Measurements from ENCODE around the gene SF3A2. TPM values are rescaled to one million over a fixed set of nuclear protein-coding genes. Genes with fewer than 3 reads are reported as not detected.

Gene SF3A2
- total RNA-seq, 2 experiments from 2014 or later: 154 to 158 TPM

GRCh38 chr19:2249010-2249866 lies 12.6 kb downstream of the SF3A2 start, which contains the start of gene AMH:
TSS of gene AMH (plus strand) at chr19:2249323. CDS start at chr19:2249333, 10 bp downstream.
- H3K36me3 Mint-ChIP-seq (ENCODE audit: low read depth): peaks cover 11% of the 10 kb centered on the region
- CTCF ChIA-PET: no interaction called here
- peaks cover 14% of the 10 kb centered on the region for H3K4me1 Mint-ChIP-seq (ENCODE audit: low read depth)
- no peaks in the 10 kb centered on the region for H3K9me3 Mint-ChIP-seq
- H3K27me3 Mint-ChIP-seq (ENCODE audit: low read depth): peaks cover 12% of the 10 kb centered on the region
- intact Hi-C loops (cut with micrococcal nuclease): no loop called here
- H3K27ac Mint-ChIP-seq: no peak within 1 kb of the TSS
- no peak within 1 kb of the TSS for H3K4me3 Mint-ChIP-seq
- DNase-seq: no peak

DNA sequence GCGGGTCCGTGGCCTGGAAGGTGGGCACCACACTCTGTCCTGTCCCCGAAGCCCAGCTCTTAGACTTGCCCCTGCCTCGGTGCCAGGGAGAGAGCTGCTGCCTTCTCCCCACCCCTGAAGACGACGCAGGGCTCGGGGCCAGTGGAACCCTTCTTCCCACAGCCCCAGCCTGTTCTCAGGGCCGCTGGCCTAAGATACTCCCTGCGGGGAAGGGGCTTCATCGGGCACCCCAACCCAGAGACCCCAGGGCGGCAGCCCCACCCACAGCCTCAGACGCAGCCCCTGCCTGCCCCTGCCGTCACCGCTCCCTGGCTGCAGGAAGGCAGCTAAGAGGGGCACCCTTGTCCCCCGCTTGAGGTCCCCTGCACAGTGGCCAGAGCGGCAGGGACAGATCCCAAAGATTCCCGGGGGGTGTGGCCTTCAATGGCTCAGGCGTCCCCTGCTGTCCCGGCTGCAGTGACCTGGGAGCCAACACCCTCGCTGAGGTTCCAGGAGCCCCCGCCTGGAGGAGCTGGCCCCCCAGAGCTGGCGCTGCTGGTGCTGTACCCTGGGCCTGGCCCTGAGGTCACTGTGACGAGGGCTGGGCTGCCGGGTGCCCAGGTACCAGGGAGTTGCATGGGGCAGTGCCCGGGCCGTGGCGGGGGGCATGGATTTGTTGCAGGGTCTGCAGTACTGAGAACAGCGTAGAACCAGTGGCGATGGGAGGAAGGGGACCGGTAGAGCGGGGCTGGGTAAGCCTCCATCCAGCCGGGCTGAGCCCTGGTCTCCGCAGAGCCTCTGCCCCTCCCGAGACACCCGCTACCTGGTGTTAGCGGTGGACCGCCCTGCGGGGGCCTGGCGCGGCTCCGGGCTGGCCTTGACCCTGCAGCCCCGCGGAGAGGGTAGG lies 13.5 kb downstream of the SF3A2 start:
- Mint-ChIP-seq H3K4me1 (ENCODE audit: low read depth) (peaks cover 14% of the 10 kb centered on the region), H3K9me3 (no peaks in the 10 kb centered on the region), H3K27ac (no peak overlapping the region), H3K36me3 (ENCODE audit: low read depth) (peaks cover 5% of the 10 kb centered on the region), H3K27me3 (ENCODE audit: low read depth) (peaks cover 12% of the 10 kb centered on the region), H3K4me3 (no peak overlapping the region)
- CTCF ChIA-PET: no interaction called here
- DNase-seq: no peak
- intact Hi-C loops (cut with micrococcal nuclease): no loop called here

- no peaks in the 10 kb centered on the region for H3K9me3 Mint-ChIP-seq
- H3K27me3 Mint-ChIP-seq (ENCODE audit: low read depth): peaks cover 12% of the 10 kb centered on the region
- H3K4me3 Mint-ChIP-seq: no peak overlapping the region
- intact Hi-C loops (cut with micrococcal nuclease): no loop called here
- CTCF ChIA-PET: interaction anchor here (3.6 kb wide), 1 partner anchor 11 kb away, joined by 14 read pairs; no protein-coding TSS in a partner anchor
- no peak overlapping the region for H3K27ac Mint-ChIP-seq
- H3K4me1 Mint-ChIP-seq (ENCODE audit: low read depth): peaks cover 14% of the 10 kb centered on the region
- peaks cover 5% of the 10 kb centered on the region for H3K36me3 Mint-ChIP-seq (ENCODE audit: low read depth)
- DNase-seq: no peak
Observed at GRCh38 chr19:2250766-2251105, 14.1 kb downstream of the SF3A2 start.

DNA sequence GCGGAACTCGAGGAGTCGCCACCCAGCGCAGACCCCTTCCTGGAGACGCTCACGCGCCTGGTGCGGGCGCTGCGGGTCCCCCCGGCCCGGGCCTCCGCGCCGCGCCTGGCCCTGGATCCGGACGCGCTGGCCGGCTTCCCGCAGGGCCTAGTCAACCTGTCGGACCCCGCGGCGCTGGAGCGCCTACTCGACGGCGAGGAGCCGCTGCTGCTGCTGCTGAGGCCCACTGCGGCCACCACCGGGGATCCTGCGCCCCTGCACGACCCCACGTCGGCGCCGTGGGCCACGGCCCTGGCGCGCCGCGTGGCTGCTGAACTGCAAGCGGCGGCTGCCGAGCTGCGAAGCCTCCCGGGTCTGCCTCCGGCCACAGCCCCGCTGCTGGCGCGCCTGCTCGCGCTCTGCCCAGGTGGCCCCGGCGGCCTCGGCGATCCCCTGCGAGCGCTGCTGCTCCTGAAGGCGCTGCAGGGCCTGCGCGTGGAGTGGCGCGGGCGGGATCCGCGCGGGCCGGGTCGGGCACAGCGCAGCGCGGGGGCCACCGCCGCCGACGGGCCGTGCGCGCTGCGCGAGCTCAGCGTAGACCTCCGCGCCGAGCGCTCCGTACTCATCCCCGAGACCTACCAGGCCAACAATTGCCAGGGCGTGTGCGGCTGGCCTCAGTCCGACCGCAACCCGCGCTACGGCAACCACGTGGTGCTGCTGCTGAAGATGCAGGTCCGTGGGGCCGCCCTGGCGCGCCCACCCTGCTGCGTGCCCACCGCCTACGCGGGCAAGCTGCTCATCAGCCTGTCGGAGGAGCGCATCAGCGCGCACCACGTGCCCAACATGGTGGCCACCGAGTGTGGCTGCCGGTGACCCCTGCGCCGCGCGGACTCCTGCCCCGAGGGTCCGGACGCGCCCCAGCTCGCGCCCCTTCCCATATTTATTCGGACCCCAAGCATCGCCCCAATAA lies 14.8 kb downstream of the SF3A2 start:
- H3K36me3 Mint-ChIP-seq (ENCODE audit: low read depth): peaks cover 2% of the 10 kb centered on the region
- no peaks in the 10 kb centered on the region for H3K9me3 Mint-ChIP-seq
- intact Hi-C loops (cut with micrococcal nuclease): loop anchor here (2.0 kb wide), 1 partner anchor 21 kb away; no protein-coding TSS in a partner anchor
- CTCF ChIA-PET: interaction anchor here (0.7 to 3.6 kb wide), 2 partner anchors 12 to 876 kb away, joined by 3 to 14 read pairs; no protein-coding TSS in a partner anchor
- H3K4me1 Mint-ChIP-seq (ENCODE audit: low read depth): peaks cover 16% of the 10 kb centered on the region
- peaks cover 12% of the 10 kb centered on the region for H3K27me3 Mint-ChIP-seq (ENCODE audit: low read depth)
- no peak overlapping the region for H3K27ac Mint-ChIP-seq
- DNase-seq: no peak
- peak overlapping the region; percentile 29 for H3K4me3 Mint-ChIP-seq

- Mint-ChIP-seq H3K27ac (no peak overlapping the region), H3K27me3 (ENCODE audit: low read depth) (peaks cover 12% of the 10 kb centered on the region), H3K4me3 (peak overlapping the region; percentile 43), H3K4me1 (ENCODE audit: low read depth) (peaks cover 20% of the 10 kb centered on the region), H3K9me3 (no peaks in the 10 kb centered on the region), H3K36me3 (ENCODE audit: low read depth) (peaks cover 2% of the 10 kb centered on the region)
- intact Hi-C loops (cut with micrococcal nuclease): loop anchor here (2.0 kb wide), 1 partner anchor 21 kb away; no protein-coding TSS in a partner anchor
- no peak for DNase-seq
- CTCF ChIA-PET: interaction anchor here (0.8 to 3.6 kb wide), 3 partner anchors 9 to 37 kb away, joined by 5 to 14 read pairs (median 7); no protein-coding TSS in a partner anchor
Observed at GRCh38 chr19:2252055-2252796, 15.6 kb downstream of the SF3A2 start.

GRCh38 chr19:2252797-2253105 lies 16.1 kb downstream of the SF3A2 start:
- Mint-ChIP-seq H3K4me1 (ENCODE audit: low read depth) (peaks cover 23% of the 10 kb centered on the region), H3K36me3 (ENCODE audit: low read depth) (peaks cover 2% of the 10 kb centered on the region), H3K27me3 (ENCODE audit: low read depth) (peaks cover 12% of the 10 kb centered on the region), H3K4me3 (peak overlapping the region; percentile 43), H3K9me3 (no peaks in the 10 kb centered on the region), H3K27ac (no peak overlapping the region)
- DNase-seq: no peak
- CTCF ChIA-PET: interaction anchor here (0.8 to 3.6 kb wide), 3 partner anchors 9 to 36 kb away, joined by 5 to 14 read pairs (median 7); no protein-coding TSS in a partner anchor
- intact Hi-C loops (cut with micrococcal nuclease): loop anchor here (2.0 kb wide), 1 partner anchor 20 kb away; no protein-coding TSS in a partner anchor

GRCh38 chr19:2253106-2254063 lies 16.8 kb downstream of the SF3A2 start:
- peaks cover 2% of the 10 kb centered on the region for H3K36me3 Mint-ChIP-seq (ENCODE audit: low read depth)
- peaks cover 28% of the 10 kb centered on the region for H3K4me1 Mint-ChIP-seq (ENCODE audit: low read depth)
- CTCF ChIA-PET: interaction anchor here (0.8 to 3.6 kb wide), 4 partner anchors 8 to 35 kb away, joined by 4 to 14 read pairs (median 6); no protein-coding TSS in a partner anchor
- DNase-seq: peak; percentile 59
- peak overlapping the region; percentile 43 for H3K4me3 Mint-ChIP-seq
- intact Hi-C loops (cut with micrococcal nuclease): loop anchor here (2.0 kb wide), 1 partner anchor 19 kb away; no protein-coding TSS in a partner anchor
- no peaks in the 10 kb centered on the region for H3K9me3 Mint-ChIP-seq
- no peak overlapping the region for H3K27ac Mint-ChIP-seq
- H3K27me3 Mint-ChIP-seq (ENCODE audit: low read depth): peaks cover 12% of the 10 kb centered on the region

- peak overlapping the region; percentile 28 for H3K4me3 Mint-ChIP-seq
- peaks cover 33% of the 10 kb centered on the region for H3K4me1 Mint-ChIP-seq (ENCODE audit: low read depth)
- H3K36me3 Mint-ChIP-seq (ENCODE audit: low read depth): no peaks in the 10 kb centered on the region
- CTCF ChIA-PET: interaction anchor here (0.7 to 3.6 kb wide), 4 partner anchors 7 to 111 kb away, joined by 3 to 14 read pairs (median 6); no protein-coding TSS in a partner anchor
- DNase-seq: no peak
- H3K27me3 Mint-ChIP-seq (ENCODE audit: low read depth): peaks cover 12% of the 10 kb centered on the region
- H3K27ac Mint-ChIP-seq: no peak overlapping the region
- H3K9me3 Mint-ChIP-seq: no peaks in the 10 kb centered on the region
- intact Hi-C loops (cut with micrococcal nuclease): no loop called here
Observed at GRCh38 chr19:2254064-2254872, 17.6 kb downstream of the SF3A2 start.

- Mint-ChIP-seq H3K9me3 (no peaks in the 10 kb centered on the region), H3K36me3 (ENCODE audit: low read depth) (no peaks in the 10 kb centered on the region), H3K4me3 (no peak overlapping the region), H3K27ac (no peak overlapping the region), H3K27me3 (ENCODE audit: low read depth) (peaks cover 12% of the 10 kb centered on the region), H3K4me1 (ENCODE audit: low read depth) (peaks cover 38% of the 10 kb centered on the region)
- DNase-seq: no peak
- CTCF ChIA-PET: interaction anchor here (0.7 kb wide), 1 partner anchor 110 kb away, joined by 3 read pairs; no protein-coding TSS in a partner anchor
- intact Hi-C loops (cut with micrococcal nuclease): no loop called here
Observed at GRCh38 chr19:2255112-2255845, 18.7 kb downstream of the SF3A2 start.

Measured in activated naive CD4-positive, alpha-beta T cell treated with anti-CD3 and anti-CD28 coated beads for 36 hours (primary cell).